ENCODE results near the gene PNPT1. TPM values are rescaled to one million over a fixed set of nuclear protein-coding genes. Genes with fewer than 3 reads are reported as not detected.
"Not testable (repeated sequence)": the region's sequence is repeated elsewhere in the genome, so short reads cannot be mapped to it uniquely, and the experiment has no call there.

Gene PNPT1
- total RNA-seq, 2 donors from 2014 or later = 24.2 to 52.4 TPM

GRCh38 chr2:55618275-55619055 is 75.2 kb downstream of the PNPT1 start:
- H3K27ac Mint-ChIP-seq = no peak overlapping the region
- H3K4me3 Mint-ChIP-seq = no peak overlapping the region
- no peaks in the 10 kb centered on the region for H3K9me3 Mint-ChIP-seq
- H3K27me3 Mint-ChIP-seq = no peaks in the 10 kb centered on the region
- peaks cover 30% of the 10 kb centered on the region for H3K4me1 Mint-ChIP-seq
- peaks cover 13% of the 10 kb centered on the region for H3K36me3 Mint-ChIP-seq (ENCODE audit: low read depth)
- peak; percentile 13 for ATAC-seq (replicated peaks)

GRCh38 chr2:55618025-55618274 is 75.7 kb downstream of the PNPT1 start:
- ATAC-seq (replicated peaks) = no peak
- H3K4me1 Mint-ChIP-seq = peaks cover 25% of the 10 kb centered on the region
- H3K36me3 Mint-ChIP-seq (ENCODE audit: low read depth) = peaks cover 8% of the 10 kb centered on the region
- no peaks in the 10 kb centered on the region for H3K27me3 Mint-ChIP-seq
- no peak overlapping the region for H3K4me3 Mint-ChIP-seq
- no peaks in the 10 kb centered on the region for H3K9me3 Mint-ChIP-seq
- no peak overlapping the region for H3K27ac Mint-ChIP-seq

GRCh38 chr2:55617175-55618024 is 76.2 kb downstream of the PNPT1 start, which contains the start of gene PPP4R3B:
TSS of gene PPP4R3B (minus strand) at chr2:55617622. CDS start at chr2:55617285, 337 bp downstream.
- H3K4me3 Mint-ChIP-seq = no peak within 1 kb of the TSS
- peaks cover 20% of the 10 kb centered on the region for H3K4me1 Mint-ChIP-seq
- no peak within 1 kb of the TSS for H3K27ac Mint-ChIP-seq
- H3K27me3 Mint-ChIP-seq = no peaks in the 10 kb centered on the region
- no peaks in the 10 kb centered on the region for H3K9me3 Mint-ChIP-seq
- ATAC-seq (replicated peaks) = peak; percentile 89
- peaks cover 3% of the 10 kb centered on the region for H3K36me3 Mint-ChIP-seq (ENCODE audit: low read depth)

- H3K27ac Mint-ChIP-seq = no peak overlapping the region
- H3K9me3 Mint-ChIP-seq = no peaks in the 10 kb centered on the region
- H3K4me1 Mint-ChIP-seq = peaks cover 18% of the 10 kb centered on the region
- no peak overlapping the region for H3K4me3 Mint-ChIP-seq
- H3K36me3 Mint-ChIP-seq (ENCODE audit: low read depth) = no peaks in the 10 kb centered on the region
- peak; percentile 16 for ATAC-seq (replicated peaks)
- H3K27me3 Mint-ChIP-seq = no peaks in the 10 kb centered on the region
These were observed 77.0 kb downstream of the PNPT1 start for GRCh38 chr2:55616551-55617174.

- no peak for ATAC-seq (replicated peaks)
- H3K9me3 Mint-ChIP-seq = no peaks in the 10 kb centered on the region
- peaks cover 11% of the 10 kb centered on the region for H3K36me3 Mint-ChIP-seq (ENCODE audit: low read depth)
- H3K27ac Mint-ChIP-seq = no peak overlapping the region
- no peaks in the 10 kb centered on the region for H3K27me3 Mint-ChIP-seq
- peaks cover 17% of the 10 kb centered on the region for H3K4me1 Mint-ChIP-seq
- H3K4me3 Mint-ChIP-seq = no peak overlapping the region
These were observed 81.6 kb downstream of the PNPT1 start for GRCh38 chr2:55611997-55612396.

GRCh38 chr2:55610954-55611743 is 82.5 kb downstream of the PNPT1 start:
- Mint-ChIP-seq H3K27ac (peak overlapping the region; percentile 59), H3K27me3 (no peaks in the 10 kb centered on the region), H3K4me1 (peaks cover 20% of the 10 kb centered on the region), H3K4me3 (no peak overlapping the region), H3K36me3 (ENCODE audit: low read depth) (peaks cover 17% of the 10 kb centered on the region), H3K9me3 (no peaks in the 10 kb centered on the region)
- ATAC-seq (replicated peaks) = peak; percentile 55

GRCh38 chr2:55609938-55610578 is 83.6 kb downstream of the PNPT1 start:
- Mint-ChIP-seq H3K9me3 (no peaks in the 10 kb centered on the region), H3K27ac (no peak overlapping the region), H3K27me3 (no peaks in the 10 kb centered on the region), H3K4me3 (no peak overlapping the region), H3K4me1 (peaks cover 20% of the 10 kb centered on the region), H3K36me3 (ENCODE audit: low read depth) (peaks cover 23% of the 10 kb centered on the region)
- no peak for ATAC-seq (replicated peaks)

GRCh38 chr2:55609193-55609794 is 84.3 kb downstream of the PNPT1 start:
- H3K9me3 Mint-ChIP-seq = no peaks in the 10 kb centered on the region
- ATAC-seq (replicated peaks) = no peak
- H3K4me3 Mint-ChIP-seq = no peak overlapping the region
- peaks cover 30% of the 10 kb centered on the region for H3K36me3 Mint-ChIP-seq (ENCODE audit: low read depth)
- H3K4me1 Mint-ChIP-seq = peaks cover 18% of the 10 kb centered on the region
- no peaks in the 10 kb centered on the region for H3K27me3 Mint-ChIP-seq
- no peak overlapping the region for H3K27ac Mint-ChIP-seq

- Mint-ChIP-seq H3K9me3 (no peaks in the 10 kb centered on the region), H3K27me3 (no peaks in the 10 kb centered on the region), H3K4me3 (no peak overlapping the region), H3K27ac (no peak overlapping the region), H3K4me1 (peaks cover 15% of the 10 kb centered on the region), H3K36me3 (ENCODE audit: low read depth) (peaks cover 46% of the 10 kb centered on the region)
- no peak for ATAC-seq (replicated peaks)
These were observed 85.9 kb downstream of the PNPT1 start for GRCh38 chr2:55607717-55608116.

- H3K27ac Mint-ChIP-seq = no peak overlapping the region
- H3K9me3 Mint-ChIP-seq = no peaks in the 10 kb centered on the region
- H3K36me3 Mint-ChIP-seq (ENCODE audit: low read depth) = peaks cover 79% of the 10 kb centered on the region
These were observed 89.5 kb downstream of the PNPT1 start for GRCh38 chr2:55604027-55604565.

GRCh38 chr2:55601849-55602248 is 91.8 kb downstream of the PNPT1 start:
- ATAC-seq (replicated peaks) = no peak
- Mint-ChIP-seq H3K4me1 (peaks cover 17% of the 10 kb centered on the region), H3K4me3 (peak overlapping the region; percentile 6), H3K27me3 (no peaks in the 10 kb centered on the region), H3K9me3 (no peaks in the 10 kb centered on the region), H3K36me3 (ENCODE audit: low read depth) (peaks cover 89% of the 10 kb centered on the region), H3K27ac (no peak overlapping the region)

More at GRCh38 chr2:55604027-55604565, 89.5 kb downstream of the PNPT1 start:
- Mint-ChIP-seq H3K27me3 (no peaks in the 10 kb centered on the region), H3K4me3 (no peak overlapping the region), H3K4me1 (peaks cover 27% of the 10 kb centered on the region)
- ATAC-seq (replicated peaks) = no peak

GRCh38 chr2:55598056-55598795 is 95.4 kb downstream of the PNPT1 start:
- Mint-ChIP-seq H3K4me1 (peaks cover 20% of the 10 kb centered on the region), H3K4me3 (no peak overlapping the region), H3K36me3 (ENCODE audit: low read depth) (peaks cover 91% of the 10 kb centered on the region), H3K9me3 (no peaks in the 10 kb centered on the region), H3K27ac (no peak overlapping the region), H3K27me3 (no peaks in the 10 kb centered on the region)
- ATAC-seq (replicated peaks) = no peak

GRCh38 chr2:55596795-55597194 is 96.8 kb downstream of the PNPT1 start:
- peaks cover 16% of the 10 kb centered on the region for H3K4me1 Mint-ChIP-seq
- not testable (repeated sequence) for H3K4me3 Mint-ChIP-seq; H3K27ac Mint-ChIP-seq; H3K27me3 Mint-ChIP-seq; ATAC-seq (replicated peaks); H3K9me3 Mint-ChIP-seq
- H3K36me3 Mint-ChIP-seq (ENCODE audit: low read depth) = peaks cover 82% of the 10 kb centered on the region

All from activated T-helper 17 cell treated with anti-CD3 and anti-CD28 coated beads, Interleukin-2, amount 50 U/mL, for 72 hours (primary cell).